Embryonic facial prominence (tissue), 1 donor: ENCODE results near the gene PRXL2A.

Experiments
- DNase-seq: peaks from one replicate; pipeline ENCODE4 v3.0.0-alpha.2; 2016; ENCODE audit errors: extremely low spot score

Gene PRXL2A

GRCh38 chr10:80461208-80462183, 53.1 kb downstream of the PRXL2A start:
- DNase-seq: no peak

- DNase-seq: no peak
Observed at GRCh38 chr10:80462299-80462980, 54.1 kb downstream of the PRXL2A start.

- DNase-seq: no peak
Observed at GRCh38 chr10:80462981-80463741, 54.8 kb downstream of the PRXL2A start.

GRCh38 chr10:80463868-80464267, 55.5 kb downstream of the PRXL2A start:
- DNase-seq: no peak

- no peak for DNase-seq
Observed at GRCh38 chr10:80464557-80465450, 56.5 kb downstream of the PRXL2A start.

GRCh38 chr10:80465451-80465835, 57.1 kb downstream of the PRXL2A start:
- DNase-seq: no peak

GRCh38 chr10:80465839-80466590, 57.7 kb downstream of the PRXL2A start:
- DNase-seq: no peak

GRCh38 chr10:80466724-80467326, 58.5 kb downstream of the PRXL2A start:
- no peak for DNase-seq

GRCh38 chr10:80468002-80468401, 59.7 kb downstream of the PRXL2A start:
- DNase-seq: no peak

- DNase-seq: no peak
Observed at GRCh38 chr10:80468806-80469421, 60.6 kb downstream of the PRXL2A start.

- no peak for DNase-seq
Observed at GRCh38 chr10:80470266-80470665, 61.9 kb downstream of the PRXL2A start.

- DNase-seq: no peak
Observed at GRCh38 chr10:80471001-80471400, 62.6 kb downstream of the PRXL2A start.

- no peak for DNase-seq
Observed at GRCh38 chr10:80471715-80472233, 63.4 kb downstream of the PRXL2A start.

- DNase-seq: no peak
Observed at GRCh38 chr10:80472234-80473095, 64.1 kb downstream of the PRXL2A start.

GRCh38 chr10:80473096-80473657, 64.8 kb downstream of the PRXL2A start:
- no peak for DNase-seq

GRCh38 chr10:80473692-80474596, 65.6 kb downstream of the PRXL2A start:
- DNase-seq: no peak

GRCh38 chr10:80474597-80474910, 66.2 kb downstream of the PRXL2A start:
- no peak for DNase-seq
